Measurements from ENCODE around the gene ALPK3.

ALPK3 gene

DNA sequence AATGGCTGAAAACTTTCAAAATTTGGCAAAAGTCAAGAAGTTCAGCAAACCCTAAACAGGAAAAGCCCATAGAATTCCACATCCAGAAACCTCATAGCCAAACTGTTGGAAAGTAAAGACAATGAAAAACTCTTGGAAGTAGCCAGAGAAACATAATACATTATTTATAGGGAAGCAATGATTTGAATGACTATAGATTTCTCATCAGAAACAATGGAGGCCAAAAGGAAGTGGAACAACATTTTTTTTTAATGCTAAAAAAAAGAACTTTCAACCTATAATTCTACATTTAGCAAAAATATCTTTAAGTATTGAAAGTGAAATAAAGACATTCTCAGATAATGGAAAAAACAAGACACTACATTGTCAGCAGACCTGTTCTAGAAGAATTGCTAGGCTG lies 30.2 kb downstream of the ALPK3 start:
- DNase-seq (no peak), ATAC-seq (no peak)

DNA sequence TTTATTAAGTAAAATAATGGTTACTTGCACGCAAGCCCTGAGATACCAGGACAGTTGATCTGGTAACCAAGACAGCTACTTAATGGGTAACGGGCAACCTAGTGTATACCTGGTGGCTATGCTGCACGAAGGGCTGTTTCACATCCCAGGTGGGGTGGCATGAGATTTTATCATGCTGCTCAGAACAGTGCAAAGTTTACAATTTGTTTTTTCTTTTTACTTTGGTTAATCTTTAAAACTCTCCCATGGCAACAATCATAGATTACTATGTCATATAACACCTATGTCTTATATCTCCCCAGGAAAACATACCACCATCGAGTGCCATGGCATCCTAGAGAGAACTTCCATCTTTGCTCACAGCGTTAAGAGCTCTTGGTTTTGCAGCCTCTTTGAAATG lies 35.1 kb downstream of the ALPK3 start:
- DNase-seq (no peak), ATAC-seq (no peak)

DNA sequence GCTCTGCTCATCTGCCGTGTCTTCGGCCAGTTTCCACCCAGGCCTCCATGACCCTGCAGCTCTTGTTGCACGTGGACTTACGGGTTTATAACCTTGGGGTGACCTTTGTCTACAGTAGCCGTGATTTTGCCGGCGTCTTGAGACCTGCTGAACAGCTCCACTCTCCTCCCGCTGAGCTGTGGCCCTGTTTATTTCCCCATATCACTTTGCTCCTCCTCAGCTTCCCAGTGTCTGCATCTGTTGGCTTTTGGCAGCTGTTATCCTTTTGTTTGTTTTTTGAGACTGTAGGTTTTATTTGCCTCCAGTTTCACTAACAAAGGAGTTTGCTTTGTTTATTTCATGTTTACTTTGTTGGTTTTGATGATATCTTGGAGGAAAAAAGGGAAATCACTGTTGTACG lies 38.0 kb downstream of the ALPK3 start:
- no peak for ATAC-seq
- DNase-seq, result no peak

DNA sequence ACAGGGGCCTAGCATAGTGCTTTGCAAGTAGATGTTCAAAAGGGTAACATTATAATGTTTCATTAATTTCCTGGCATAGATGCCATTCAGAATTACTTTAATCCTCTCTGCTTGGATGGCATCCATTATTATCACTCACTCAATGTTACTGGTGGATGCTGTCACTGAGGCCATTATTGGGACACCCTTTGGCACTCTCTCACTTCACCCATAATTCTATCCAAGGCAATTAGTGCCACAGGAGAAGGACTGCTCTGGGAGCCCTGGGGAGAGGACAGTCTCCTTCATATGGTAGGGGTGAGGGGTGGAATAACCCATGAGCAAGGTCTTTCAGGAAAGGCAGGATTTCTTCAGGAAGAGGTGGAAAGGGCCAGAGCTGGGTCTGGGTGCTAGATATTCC lies 38.6 kb downstream of the ALPK3 start:
- ATAC-seq (no peak), DNase-seq (no peak)

DNA sequence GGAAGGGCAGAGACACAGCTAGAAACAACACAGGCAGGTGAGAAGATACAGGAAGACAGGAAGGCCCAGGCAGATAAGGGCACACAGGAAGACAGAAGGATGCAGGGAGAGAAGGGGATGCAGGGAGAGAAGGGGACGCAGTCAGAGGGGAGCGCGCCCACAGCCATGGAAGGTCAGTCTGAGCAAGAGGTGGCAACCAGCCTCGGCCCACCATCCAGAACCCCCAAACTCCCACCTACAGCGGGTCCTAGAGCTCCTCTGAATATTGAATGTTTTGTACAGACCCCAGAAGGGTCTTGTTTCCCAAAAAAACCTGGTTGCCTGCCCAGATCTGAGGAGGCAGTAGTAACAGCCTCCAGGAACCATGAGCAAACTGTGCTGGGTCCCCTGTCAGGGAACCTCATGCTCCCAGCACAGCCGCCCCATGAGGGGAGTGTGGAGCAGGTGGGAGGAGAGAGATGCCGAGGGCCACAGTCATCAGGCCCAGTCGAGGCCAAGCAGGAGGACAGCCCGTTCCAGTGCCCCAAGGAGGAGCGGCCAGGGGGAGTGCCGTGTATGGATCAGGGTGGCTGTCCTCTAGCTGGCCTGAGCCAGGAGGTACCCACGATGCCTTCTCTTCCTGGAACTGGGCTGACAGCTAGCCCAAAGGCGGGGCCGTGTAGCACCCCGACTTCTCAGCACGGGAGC lies 39.7 kb downstream of the ALPK3 start:
- ATAC-seq, result peak; percentile 32
- DNase-seq, result no peak

DNA sequence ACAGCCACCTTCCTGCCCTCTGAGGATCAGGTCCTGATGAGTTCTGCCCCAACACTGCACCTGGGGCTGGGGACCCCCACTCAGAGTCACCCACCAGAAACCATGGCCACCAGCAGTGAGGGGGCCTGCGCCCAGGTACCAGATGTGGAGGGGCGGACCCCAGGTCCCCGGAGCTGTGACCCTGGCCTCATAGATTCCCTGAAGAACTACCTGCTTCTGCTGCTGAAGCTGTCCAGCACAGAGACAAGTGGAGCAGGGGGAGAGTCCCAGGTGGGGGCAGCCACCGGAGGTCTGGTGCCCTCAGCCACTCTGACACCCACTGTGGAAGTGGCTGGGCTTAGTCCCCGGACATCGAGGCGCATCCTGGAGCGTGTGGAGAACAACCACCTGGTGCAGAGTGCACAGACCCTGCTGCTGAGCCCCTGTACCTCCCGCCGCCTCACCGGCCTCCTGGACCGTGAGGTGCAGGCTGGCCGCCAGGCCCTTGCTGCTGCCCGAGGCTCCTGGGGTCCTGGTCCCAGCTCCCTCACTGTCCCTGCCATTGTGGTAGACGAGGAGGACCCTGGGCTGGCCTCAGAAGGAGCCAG lies 40.4 kb downstream of the ALPK3 start:
- ATAC-seq (peak; percentile 43), DNase-seq (no peak)

DNA sequence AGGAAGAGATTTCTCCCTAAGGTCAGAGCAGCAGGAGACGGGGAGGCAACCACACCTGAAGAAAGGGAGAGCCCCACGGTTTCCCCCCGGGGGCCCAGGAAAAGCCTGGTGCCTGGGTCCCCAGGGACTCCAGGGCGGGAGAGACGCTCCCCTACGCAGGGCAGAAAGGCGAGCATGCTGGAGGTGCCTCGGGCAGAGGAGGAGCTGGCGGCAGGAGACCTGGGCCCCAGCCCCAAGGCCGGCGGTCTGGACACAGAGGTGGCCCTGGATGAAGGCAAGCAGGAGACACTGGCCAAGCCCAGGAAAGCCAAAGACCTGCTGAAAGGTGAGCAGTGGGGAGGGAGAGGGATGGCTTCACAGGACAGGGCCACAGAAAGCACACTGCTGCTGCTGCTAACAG lies 41.1 kb downstream of the ALPK3 start:
- ATAC-seq (no peak), DNase-seq (no peak)

DNA sequence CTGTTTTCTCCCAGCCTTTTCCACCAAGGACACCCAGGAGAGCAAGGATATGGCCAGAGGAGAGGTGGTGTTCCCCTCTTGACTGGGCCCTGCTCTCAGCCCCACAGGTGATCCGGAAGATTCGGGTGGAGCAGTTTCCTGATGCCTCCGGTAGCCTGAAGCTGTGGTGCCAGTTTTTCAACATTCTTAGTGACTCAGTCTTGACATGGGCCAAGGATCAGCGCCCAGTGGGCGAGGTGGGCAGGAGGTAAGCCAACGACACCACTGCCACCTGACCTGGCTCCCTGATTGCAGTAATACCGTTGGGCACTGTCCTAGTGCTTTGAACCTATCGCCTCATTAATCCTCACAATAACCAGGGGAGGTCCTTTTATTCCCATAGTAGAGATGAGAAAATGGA lies 42.0 kb downstream of the ALPK3 start:
- ATAC-seq, result no peak

DNA sequence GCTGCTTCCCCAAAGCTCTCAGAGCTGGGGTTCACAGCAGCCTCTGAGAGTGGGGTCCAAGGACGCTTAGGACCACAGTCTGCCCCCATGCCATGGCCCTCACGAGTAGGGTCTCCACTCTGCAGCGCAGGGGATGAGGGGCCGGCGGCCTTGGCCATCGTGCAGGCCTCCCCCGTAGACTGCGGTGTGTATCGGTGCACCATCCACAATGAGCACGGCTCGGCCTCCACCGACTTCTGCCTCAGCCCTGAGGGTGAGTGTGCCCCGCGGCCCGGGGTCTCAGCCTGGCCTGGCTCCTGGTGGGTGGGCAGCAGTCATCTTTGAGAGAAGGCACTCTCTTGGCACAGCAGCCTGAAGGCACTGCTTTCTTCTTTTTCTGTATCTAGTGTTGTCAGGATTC lies 42.5 kb downstream of the ALPK3 start:
- ATAC-seq, result no peak
- no peak for DNase-seq

More for the DNA sequence above, 42.0 kb downstream of the ALPK3 start:
- DNase-seq, result no peak

DNA sequence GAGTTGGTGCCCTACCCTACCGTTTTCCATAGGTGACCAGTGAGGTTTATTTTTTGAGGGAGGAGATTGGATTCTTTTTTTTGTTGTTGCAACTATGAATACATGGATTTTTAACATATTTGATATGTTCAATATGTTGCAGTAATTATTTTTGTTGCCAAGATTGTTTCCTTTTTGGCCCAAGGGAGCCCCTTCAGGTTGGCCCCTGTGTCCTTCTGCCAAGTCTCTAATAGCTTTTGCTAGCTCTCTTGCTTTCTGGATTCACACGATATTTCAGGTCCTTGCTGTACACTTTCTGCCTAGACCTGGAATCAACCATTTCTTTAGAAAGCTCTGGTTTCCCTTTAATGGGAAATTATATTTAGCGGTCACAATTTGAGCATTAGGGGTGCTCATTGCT lies 44.6 kb downstream of the ALPK3 start:
- no peak for ATAC-seq

DNA sequence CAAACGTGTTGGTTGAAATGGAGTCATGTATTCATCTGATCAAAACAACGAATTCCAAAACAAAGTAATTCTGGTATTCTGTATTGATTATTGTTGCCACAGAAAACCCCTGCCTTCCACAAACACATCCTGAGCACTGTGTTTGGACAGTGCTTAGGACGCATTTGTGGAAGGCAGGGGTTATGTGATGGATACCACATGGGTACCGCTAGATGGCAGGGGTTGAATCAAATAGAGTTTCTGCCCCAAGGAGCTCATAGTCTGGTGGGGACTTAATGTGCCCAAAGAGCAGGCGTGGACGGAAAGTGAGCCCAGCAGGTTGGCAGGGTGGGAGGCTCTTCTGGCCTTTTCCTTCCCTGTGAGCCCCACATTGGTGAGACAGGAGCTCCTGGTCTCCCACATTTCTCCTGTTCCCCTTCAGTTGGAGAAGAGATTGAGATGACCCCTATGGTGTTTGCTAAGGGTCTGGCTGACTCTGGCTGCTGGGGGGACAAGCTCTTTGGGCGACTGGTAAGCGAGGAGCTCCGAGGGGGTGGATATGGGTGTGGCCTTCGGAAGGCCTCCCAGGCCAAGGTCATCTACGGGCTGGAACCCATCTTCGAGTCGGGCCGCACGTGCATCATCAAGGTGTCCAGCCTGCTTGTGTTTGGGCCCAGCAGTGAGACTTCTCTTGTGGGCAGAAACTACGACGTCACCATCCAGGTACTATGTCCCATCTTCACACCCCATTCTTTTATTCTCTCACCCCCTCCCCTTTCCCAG lies 45.2 kb downstream of the ALPK3 start:
- DNase-seq (no peak), ATAC-seq (no peak)

More for the DNA sequence above, 44.6 kb downstream of the ALPK3 start:
- no peak for DNase-seq

DNA sequence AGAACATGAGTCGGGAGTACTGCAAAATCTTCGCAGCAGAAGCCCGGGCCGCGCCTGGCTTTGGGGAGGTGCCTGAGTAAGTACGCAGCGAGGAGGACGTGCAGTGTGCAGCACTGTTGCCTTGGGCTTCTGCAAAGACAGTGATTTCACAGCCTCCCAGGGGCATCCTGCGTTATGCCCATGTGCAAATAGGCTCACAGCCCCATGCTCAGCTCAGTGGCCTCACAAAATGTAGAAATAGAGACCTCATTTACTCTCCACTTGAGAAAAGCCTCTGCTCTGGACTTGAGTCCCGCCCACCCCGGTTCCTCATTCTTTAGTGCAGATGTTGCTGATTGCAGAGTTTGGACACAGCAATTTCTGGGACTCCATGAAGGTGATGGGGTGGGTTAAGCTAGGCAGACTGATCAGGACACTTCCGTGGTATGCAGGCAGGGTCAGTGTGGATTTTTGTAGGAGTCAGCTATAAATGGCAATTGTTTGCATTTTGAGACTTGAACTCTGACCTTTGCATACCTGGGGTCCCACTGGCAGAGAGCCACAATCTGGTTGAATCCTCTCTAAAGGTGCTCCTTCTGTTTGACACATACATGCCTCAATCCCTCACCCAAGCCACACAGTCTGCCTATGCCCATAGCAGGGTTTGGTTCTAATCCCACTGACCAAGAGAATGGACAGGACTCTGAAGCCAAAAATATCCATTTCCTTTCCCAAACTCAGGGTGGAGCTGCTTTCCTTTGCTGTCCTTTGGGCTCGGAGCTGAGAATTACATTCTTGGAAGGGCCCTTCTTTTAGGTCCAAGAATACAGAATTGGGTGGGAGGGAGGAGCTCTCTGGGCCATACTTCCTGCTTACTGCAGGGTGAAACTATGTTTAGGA lies 46.6 kb downstream of the ALPK3 start:
- no peak for DNase-seq
- no peak for ATAC-seq

DNA sequence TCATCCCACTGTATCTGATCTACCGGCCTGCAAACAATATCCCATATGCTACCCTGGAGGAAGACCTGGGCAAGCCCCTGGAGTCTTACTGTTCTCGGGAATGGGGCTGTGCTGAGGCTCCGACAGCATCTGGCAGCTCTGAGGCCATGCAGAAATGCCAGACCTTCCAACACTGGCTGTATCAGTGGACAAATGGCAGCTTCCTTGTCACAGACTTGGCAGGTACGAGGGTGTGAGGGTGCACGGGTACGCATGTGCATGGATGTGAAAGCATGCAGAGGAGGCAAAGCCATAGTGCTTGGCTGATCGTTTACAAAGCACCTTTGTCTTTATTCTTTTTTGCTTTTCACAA lies 47.3 kb downstream of the ALPK3 start:
- DNase-seq (no peak), ATAC-seq (no peak)

DNA sequence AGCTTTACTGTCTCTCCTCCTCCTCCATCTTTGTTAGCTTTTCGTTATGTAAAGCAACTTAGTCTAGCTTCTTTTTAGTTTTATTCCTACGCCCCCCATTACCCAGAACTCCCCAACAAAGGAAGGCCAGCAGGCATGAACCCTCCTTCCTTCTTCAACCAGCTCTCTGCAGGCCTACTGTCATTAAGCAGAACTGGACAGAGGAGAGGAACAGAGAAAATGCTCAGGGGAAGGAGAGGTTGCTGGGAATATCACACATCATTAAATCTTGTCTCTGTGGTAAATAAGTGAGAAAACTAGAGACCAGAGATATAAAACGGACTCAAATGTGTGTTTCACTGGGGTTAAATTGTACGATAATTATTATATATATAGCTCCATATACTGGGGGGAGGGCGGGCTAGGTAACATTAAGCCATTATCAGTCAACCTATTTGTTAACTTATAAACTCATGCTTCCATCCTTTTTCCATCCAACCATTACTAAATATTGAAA lies 48.0 kb downstream of the ALPK3 start:
- no peak for DNase-seq
- ATAC-seq, result no peak

DNA sequence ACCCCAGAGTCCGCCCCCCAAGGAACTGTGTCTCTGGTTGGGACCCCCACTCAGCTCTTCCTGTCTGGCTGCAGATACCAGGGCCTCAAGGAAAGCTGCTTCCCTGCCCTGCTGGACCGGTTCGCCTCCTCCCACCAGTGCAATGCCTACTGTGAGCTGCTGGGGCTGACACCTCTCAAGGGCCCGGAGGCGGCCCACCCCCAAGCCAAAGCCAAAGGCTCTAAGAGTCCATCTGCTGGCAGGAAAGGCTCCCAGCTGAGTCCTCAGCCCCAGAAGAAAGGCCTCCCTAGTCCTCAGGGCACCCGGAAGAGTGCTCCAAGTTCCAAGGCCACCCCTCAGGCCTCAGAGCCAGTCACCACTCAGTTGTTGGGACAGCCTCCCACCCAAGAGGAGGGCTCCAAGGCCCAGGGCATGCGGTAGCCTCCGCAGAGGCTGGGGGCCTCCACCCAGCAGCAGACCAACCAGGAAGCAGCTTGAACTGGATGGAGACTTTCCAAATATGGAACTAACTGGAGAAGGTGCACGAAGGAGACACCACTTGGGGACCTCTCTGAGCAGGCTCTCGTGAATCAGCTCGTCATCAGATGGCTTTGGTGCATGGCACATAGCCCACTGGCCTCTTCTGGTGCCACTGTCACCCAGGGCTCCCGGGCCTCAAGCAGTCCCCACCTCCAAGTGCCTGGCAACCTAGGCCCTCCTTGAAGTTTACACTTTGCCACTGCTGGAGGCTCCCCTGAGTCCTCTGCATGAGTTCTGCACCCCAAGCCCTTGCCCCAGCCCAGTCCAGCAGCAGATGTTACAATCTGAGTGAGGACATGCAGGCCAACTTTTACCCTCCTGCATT lies 51.1 kb downstream of the ALPK3 start:
- DNase-seq (no peak), ATAC-seq (no peak)

DNA sequence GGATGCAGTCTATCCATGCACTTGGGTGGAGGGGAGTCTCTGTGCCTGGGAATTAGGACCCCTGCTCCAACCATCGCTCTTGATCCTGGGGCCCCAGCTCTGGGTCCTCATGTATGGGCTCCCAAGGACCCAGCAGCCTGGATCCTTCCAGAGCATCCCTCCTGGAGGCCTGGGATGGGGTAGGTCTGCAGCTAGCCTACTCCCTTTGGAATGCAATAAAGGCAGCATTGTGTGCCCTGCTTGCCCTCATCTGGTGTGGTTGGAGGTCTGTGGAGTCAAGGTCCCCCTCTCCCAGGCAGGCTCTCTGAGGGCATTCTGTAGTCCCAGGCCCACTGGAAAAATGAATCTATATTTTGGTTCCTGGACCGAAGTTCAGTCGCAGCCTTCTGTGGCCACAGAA lies 52.4 kb downstream of the ALPK3 start:
- ATAC-seq (no peak), DNase-seq (no peak)

DNA sequence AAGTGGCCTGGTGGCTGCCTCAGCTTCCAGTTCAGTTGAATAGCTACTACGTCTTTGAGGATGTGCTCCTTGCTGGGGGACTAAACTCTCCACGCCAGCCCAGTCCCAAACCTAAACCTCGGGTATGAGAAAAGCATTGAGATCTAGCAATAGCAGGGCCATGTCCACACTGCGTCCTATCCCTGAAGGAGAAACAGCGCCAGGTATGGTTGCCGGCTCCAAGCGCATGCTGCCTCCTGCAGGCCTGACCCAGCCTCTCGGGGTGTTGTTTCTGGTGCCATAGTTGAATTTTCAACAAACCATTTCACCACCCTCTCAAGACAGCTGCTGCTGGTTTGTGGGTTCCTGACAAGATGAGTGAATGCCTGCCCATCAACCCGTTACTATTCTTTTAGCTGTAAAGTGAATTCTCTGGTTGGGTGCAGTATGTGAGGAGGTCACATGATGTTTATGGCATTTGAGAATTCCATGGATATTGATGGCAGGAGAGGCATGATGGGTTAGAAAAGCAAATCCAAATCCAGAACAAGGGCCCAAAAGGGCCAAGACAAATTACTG lies 54.4 kb downstream of the ALPK3 start:
- ATAC-seq, result no peak
- DNase-seq, result no peak

DNA sequence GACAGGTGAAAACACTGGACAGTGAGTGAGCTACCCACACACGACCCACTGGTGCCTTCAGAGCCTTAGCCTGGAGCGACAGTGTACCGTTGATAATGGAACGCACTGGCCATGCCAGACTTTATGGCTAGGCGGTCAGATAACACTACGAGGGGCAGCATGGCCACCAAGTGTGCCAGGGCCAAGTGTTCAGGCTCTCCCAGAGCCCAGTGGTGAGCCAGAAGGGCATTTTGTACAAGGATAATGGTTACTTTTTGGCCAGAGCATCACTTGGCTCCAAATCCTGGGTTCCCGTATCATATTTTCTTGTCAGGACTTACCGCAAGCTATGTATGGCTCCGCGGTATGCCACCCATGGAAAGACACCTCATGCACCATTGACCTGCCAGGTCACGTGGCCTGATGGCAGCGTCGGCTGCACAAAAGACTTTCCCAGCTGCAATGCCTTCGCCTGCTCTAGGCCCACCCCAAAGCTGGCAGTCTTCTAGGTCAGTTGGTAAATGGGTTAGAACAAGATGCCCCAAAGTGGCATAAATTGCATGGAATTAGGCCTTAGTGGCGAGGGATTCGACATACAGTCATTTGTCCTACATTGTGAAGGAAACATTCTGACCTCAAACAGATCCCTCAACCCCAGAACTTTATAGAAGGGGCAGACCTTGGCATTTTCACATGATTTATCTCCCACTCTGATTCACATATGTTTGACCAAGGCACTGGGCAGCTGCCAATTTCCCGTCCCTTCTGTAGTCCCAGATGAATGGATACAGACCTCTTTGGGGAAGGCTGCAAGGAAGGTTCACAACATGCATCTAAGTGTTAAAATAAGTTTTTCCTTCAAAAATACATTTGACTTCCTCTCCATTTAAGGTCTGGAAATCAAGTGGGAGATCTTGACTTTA lies 55.1 kb downstream of the ALPK3 start:
- no peak for ATAC-seq
- DNase-seq, result no peak

DNA sequence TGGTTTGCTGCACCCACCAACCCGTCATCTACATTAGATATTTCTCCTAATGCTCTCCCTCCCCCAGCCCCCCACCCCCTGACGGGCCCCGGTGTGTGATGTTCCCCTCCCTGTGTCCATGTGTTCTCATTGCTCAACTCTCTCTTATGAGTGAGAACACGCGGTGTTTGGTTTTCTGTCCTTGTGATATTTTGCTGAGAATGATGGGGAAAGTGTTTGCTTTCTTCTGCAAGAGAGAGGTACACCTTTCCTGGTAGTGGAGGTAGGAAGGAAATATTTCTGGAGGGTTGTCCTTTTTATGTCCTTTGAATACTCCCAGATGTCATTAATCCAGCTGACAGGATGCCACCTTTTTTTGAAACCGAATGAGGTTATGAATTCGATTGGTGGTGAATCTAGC lies 56.8 kb downstream of the ALPK3 start:
- no peak for ATAC-seq

More for the DNA sequence above, 56.8 kb downstream of the ALPK3 start:
- no peak for DNase-seq

All from stimulated activated naive CD8-positive, alpha-beta T cell treated with anti-CD3 and anti-CD28 coated beads, Interleukin-15, Interleukin-2, amounts not matched to agents 100 U/mL and 50 U/mL, for 24 hours (primary cell).